DND-41 (cell line): Measurements from ENCODE around the gene ZBED1.

Experiments
- EZH2 ChIP-seq: IDR thresholded peaks from 3 replicates; pipeline ENCODE4 v1.6.1; 2012; ENCODE audit warnings: borderline replicate concordance, low read depth, mild to moderate bottlenecking, moderate library complexity, low read length, inconsistent platforms; ENCODE audit not compliant: severe bottlenecking
- TF ChIP-seq, protein P1 (sequence below): IDR thresholded peaks from 2 replicates; pipeline ENCODE4 v1.5.1; 2012; ENCODE audit warnings: borderline replicate concordance, low read length, moderate library complexity, mild to moderate bottlenecking; ENCODE audit not compliant: poor library complexity, severe bottlenecking; ENCODE audit errors: extremely low read depth

DNA sequence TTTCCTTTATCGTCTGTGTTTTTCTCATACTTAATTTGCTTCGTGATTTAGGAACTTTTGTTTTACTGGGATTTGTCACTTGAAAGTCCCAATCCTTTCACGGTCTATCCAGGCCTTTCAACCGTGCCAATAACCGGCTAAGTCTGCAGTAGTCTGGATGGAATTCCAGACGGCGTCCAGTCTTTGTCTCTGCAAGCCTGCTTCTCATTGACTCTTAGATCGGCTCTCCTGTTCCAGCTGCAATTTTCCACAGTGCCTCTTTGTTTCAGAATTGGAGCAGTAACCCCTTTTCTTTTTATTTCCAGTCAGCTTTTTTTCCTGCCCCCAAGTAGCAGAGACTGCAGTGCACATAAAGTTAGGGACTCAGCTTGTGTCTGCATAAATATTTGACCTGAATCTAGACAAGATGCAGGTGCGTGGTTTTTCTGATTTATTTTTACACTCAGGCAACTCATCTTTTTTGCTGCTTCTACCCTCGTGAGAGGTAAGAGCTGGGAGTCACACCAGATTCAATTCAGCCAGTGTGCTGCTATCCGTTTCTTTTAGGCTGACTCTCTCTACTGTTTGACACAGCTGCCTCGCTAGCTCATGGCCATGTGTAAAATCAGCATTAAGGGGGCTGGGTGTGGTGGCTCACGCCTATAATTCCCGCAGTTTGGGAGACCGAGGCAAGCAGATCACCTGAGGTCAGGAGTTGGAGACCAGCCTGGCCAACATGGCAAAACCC is 37.4 kb upstream of the ZBED1 start:
- TF ChIP-seq EZH2 = no peak
- TF ChIP-seq, protein P1, sequence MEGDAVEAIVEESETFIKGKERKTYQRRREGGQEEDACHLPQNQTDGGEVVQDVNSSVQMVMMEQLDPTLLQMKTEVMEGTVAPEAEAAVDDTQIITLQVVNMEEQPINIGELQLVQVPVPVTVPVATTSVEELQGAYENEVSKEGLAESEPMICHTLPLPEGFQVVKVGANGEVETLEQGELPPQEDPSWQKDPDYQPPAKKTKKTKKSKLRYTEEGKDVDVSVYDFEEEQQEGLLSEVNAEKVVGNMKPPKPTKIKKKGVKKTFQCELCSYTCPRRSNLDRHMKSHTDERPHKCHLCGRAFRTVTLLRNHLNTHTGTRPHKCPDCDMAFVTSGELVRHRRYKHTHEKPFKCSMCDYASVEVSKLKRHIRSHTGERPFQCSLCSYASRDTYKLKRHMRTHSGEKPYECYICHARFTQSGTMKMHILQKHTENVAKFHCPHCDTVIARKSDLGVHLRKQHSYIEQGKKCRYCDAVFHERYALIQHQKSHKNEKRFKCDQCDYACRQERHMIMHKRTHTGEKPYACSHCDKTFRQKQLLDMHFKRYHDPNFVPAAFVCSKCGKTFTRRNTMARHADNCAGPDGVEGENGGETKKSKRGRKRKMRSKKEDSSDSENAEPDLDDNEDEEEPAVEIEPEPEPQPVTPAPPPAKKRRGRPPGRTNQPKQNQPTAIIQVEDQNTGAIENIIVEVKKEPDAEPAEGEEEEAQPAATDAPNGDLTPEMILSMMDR = no peak
